Suprapubic skin (tissue), 4 donors: ENCODE results near the gene KCNB1. TPM values are rescaled to one million over a fixed set of nuclear protein-coding genes. Genes with fewer than 3 reads are reported as not detected.

Experiments
- DNase-seq, 2 donors: peaks; one replicate each; pipeline ENCODE4 v3.0.0-alpha.2; 2019; ENCODE audit warnings: low spot score in 2 of 2
- H3K27ac ChIP-seq: fragments of 200-600 bp; sonication (generic); one replicate; pipeline ENCODE4 v1.5.1; 2019
- H3K27me3 ChIP-seq: fragments of 200-600 bp; sonication (generic); one replicate; pipeline ENCODE4 v1.5.1; 2019
- H3K36me3 ChIP-seq: fragments of 200-600 bp; sonication (generic); one replicate; pipeline ENCODE4 v1.5.1; 2019
- H3K4me1 ChIP-seq: fragments of 200-600 bp; sonication (generic); one replicate; pipeline ENCODE4 v1.5.1; 2019
- H3K4me3 ChIP-seq: fragments of 200-600 bp; sonication (generic); one replicate; pipeline ENCODE4 v1.5.1; 2019; ENCODE audit warnings: mild to moderate bottlenecking
- H3K9me3 ChIP-seq: fragments of 200-600 bp; sonication (generic); one replicate; pipeline ENCODE4 v1.5.1; 2019
- EP300 ChIP-seq: sonication (generic); formaldehyde crosslinking; IDR thresholded peaks from one replicate; pipeline ENCODE4 v1.6.1; 2017; ENCODE audit warnings: antibody characterized with exemption
- POLR2A ChIP-seq, 2 donors: fragments of 450-650 bp; IDR thresholded peaks; one replicate each; pipeline ENCODE4 v1.6.1; 2017; ENCODE audit warnings: antibody characterized with exemption in 2 of 2, mild to moderate bottlenecking in 2 of 2, moderate library complexity in 2 of 2
- POLR2AphosphoS5 ChIP-seq, 3 donors: sonication (generic); formaldehyde crosslinking; IDR thresholded peaks; one replicate each; pipeline ENCODE4 v1.6.1; 2017; ENCODE audit warnings: antibody characterized with exemption in 3 of 3
- WGBS: methylation state at CpG from one replicate; pipeline ENCODE4 v1.1.5; 2018; 5-methylcytosine and 5-hydroxymethylcytosine counted together
- total RNA-seq, 4 donors: library from RNA; depleted of rRNA; stranded (reverse); fragments of >200 nt; gene quantifications; one replicate each; pipeline ENCODE4 v1.1.0, GENCODE V29; 2016
- TF ChIP-seq, protein P1 (sequence below), 2 donors: fragments of 200-600 bp in 1 of 2; fragments of 450-650 bp in 1 of 2; sonication (generic) in 1 of 2; IDR thresholded peaks; one replicate each; pipeline ENCODE4 v1.5.1; 2016 to 2019; ENCODE audit warnings: antibody characterized with exemption in 2 of 2, mild to moderate bottlenecking in 1 of 2, moderate library complexity in 1 of 2

The KCNB1 gene
- total RNA-seq, 4 donors from 2014 or later = 0.91 to 4.0 (median 2.3) TPM

DNA sequence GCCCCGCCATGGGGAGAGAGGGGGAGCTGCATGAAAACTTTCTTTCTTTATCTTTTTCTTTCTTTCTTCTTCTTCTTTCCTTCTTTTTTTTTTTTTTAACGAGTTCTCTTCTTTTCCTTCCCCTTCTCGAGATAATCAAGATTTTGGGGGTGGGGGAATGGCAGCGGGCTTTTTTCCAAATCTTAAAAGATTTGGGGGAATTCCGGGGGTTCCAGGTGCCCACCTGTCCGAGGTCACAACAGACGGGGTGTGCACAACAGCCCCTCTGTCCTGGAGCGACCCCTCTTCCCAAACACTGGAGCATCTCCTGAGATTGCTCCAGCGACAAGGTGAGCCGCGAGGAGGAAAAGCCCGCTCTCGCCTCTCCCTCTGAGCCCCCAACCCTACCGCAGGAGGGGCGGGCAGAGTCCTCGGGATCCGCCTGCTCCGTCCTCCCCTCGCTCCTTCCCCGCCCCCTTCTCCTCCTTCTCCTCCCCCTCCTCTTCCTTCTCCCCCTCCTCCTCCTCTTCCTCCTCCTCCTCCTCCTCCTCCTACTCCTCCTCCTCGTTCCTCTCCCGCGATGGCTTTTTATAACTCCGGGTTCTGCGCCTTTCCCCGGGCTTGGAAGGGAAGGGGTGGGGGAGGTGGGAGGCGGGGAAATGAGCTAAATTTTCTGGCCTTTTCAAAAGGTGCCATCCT is 689 bp upstream of the KCNB1 start:
- Histone ChIP-seq H3K36me3 (no peaks in the 10 kb centered on the region), H3K9me3 (no peaks in the 10 kb centered on the region), H3K4me1 (peaks cover 25% of the 10 kb centered on the region), H3K4me3 (peak overlapping the region; percentile 49), H3K27ac (no peak overlapping the region), H3K27me3 (peaks cover 53% of the 10 kb centered on the region)
- TF ChIP-seq EP300 (no peak), POLR2AphosphoS5 (IDR thresholded peaks at IDR 0.05) (no peak), POLR2A (IDR thresholded peaks at IDR 0.05) (no peak)
- TF ChIP-seq, protein P1, sequence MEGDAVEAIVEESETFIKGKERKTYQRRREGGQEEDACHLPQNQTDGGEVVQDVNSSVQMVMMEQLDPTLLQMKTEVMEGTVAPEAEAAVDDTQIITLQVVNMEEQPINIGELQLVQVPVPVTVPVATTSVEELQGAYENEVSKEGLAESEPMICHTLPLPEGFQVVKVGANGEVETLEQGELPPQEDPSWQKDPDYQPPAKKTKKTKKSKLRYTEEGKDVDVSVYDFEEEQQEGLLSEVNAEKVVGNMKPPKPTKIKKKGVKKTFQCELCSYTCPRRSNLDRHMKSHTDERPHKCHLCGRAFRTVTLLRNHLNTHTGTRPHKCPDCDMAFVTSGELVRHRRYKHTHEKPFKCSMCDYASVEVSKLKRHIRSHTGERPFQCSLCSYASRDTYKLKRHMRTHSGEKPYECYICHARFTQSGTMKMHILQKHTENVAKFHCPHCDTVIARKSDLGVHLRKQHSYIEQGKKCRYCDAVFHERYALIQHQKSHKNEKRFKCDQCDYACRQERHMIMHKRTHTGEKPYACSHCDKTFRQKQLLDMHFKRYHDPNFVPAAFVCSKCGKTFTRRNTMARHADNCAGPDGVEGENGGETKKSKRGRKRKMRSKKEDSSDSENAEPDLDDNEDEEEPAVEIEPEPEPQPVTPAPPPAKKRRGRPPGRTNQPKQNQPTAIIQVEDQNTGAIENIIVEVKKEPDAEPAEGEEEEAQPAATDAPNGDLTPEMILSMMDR (IDR thresholded peaks at IDR 0.05) = no peak
- 1% methylated on average over 24 of the region's 27 CpGs for WGBS
- no peak for DNase-seq

DNA sequence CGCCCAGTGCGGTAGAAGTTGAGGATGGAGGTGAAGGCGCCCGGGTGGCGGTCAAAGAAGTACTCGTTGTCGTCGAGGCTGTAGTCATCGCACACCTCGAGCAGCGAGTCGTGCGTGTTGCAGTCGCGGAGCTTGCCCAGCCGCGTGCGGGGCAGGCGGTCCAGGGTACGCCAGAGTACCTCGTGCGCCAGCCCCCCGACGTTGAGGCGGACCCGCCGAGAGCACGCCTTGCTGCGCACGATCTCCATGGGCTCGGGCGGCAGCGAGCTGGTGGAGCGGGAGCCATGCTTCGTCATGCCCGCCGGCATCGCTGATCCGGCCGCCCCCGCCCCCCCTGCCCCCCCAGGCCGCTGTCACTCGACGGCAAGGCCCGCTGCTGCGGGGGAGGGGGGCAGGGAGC is 295 bp downstream of the KCNB1 start:
- TF ChIP-seq POLR2A (IDR thresholded peaks at IDR 0.05) = no peak
- Histone ChIP-seq H3K4me1 (peaks cover 25% of the 10 kb centered on the region), H3K36me3 (no peaks in the 10 kb centered on the region), H3K4me3 (peak overlapping the region; percentile 49), H3K27ac (no peak overlapping the region), H3K9me3 (no peaks in the 10 kb centered on the region), H3K27me3 (peaks cover 52% of the 10 kb centered on the region)
- no peak for DNase-seq
- WGBS = 84% methylated on average over 19 of the region's 46 CpGs

DNA sequence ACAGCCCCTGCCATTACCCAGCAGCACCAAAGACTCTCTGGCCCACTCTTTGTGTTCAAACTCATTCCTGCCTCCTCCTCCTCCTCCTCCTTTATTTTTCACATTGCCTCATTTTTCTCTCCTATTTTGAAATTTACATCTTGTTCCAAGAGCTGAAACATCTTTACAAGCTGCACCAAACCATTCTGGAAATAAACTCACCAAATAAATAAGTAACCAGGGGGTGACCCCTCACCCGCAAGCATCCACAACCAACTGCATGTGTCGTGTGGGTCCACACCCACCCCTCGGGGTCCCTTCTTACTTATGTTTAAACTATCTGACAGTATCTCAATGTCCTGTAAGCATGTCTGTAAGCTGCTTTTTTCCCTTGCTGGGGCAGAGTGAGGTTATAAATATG is 1.4 kb downstream of the KCNB1 start:
- H3K9me3 ChIP-seq = no peaks in the 10 kb centered on the region
- no peak for DNase-seq
- 75% methylated on average over 3 of the region's 3 CpGs for WGBS
- peaks cover 25% of the 10 kb centered on the region for H3K4me1 ChIP-seq
- peaks cover 43% of the 10 kb centered on the region for H3K27me3 ChIP-seq
- H3K4me3 ChIP-seq = no peak overlapping the region
- TF ChIP-seq POLR2AphosphoS5 (IDR thresholded peaks at IDR 0.05) (no peak), POLR2A (IDR thresholded peaks at IDR 0.05) (no peak), EP300 (no peak)
- TF ChIP-seq, protein P1 (IDR thresholded peaks at IDR 0.05) = no peak
- H3K27ac ChIP-seq = no peak overlapping the region
- H3K36me3 ChIP-seq = no peaks in the 10 kb centered on the region

DNA sequence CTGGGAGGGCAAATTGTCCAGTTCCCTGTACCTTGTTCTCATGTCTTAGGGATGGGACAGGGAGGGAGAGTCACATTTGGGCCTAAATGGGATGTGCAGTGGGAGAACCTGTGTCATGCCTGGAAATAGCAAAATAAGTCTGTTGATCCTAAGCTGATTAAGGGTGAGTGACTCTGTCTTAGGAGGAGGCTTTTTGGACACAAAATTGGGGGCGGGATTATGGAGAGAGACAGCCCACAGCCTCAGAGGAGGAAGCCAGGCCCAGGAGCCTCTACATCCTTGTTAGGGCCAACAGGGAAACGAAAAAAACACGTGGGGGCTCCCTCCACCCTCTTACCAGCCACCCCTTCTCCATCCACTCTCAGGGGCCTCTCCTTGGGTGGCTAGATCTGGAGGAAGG is 2.2 kb downstream of the KCNB1 start:
- 84% methylated on average over 3 of the region's 3 CpGs for WGBS
- no peak for TF ChIP-seq POLR2AphosphoS5 (IDR thresholded peaks at IDR 0.05)
- TF ChIP-seq, protein P1 (IDR thresholded peaks at IDR 0.05) = no peak
- no peak for TF ChIP-seq EP300
- TF ChIP-seq POLR2A (IDR thresholded peaks at IDR 0.05) = no peak
- Histone ChIP-seq H3K36me3 (no peaks in the 10 kb centered on the region), H3K27ac (no peak overlapping the region), H3K4me3 (no peak overlapping the region), H3K9me3 (no peaks in the 10 kb centered on the region), H3K4me1 (peaks cover 25% of the 10 kb centered on the region), H3K27me3 (peaks cover 35% of the 10 kb centered on the region)
- DNase-seq = no peak

DNA sequence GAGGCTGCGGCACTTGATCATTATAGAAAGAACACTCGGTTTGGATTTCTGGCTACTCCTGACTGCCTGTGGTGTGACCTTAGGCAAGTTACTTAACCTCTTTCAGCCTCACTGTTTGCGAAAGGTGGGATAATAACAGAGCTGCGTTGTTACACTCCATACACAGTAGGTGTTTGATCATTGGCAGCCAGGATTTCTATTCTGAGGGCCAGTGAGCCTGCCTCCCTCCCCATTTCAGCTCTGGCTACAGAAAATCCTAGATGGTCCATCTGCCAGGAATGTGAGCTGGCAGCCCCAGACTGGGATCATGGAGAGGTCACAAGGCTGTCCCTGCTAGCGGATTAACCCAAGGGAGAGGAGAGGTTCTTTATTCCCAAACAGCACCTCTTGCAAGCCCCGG is 2.7 kb downstream of the KCNB1 start:
- Histone ChIP-seq H3K4me3 (no peak overlapping the region), H3K36me3 (no peaks in the 10 kb centered on the region), H3K27ac (no peak overlapping the region), H3K4me1 (peaks cover 25% of the 10 kb centered on the region), H3K27me3 (peaks cover 30% of the 10 kb centered on the region), H3K9me3 (no peaks in the 10 kb centered on the region)
- 75% methylated on average over 6 of the region's 6 CpGs for WGBS
- no peak for TF ChIP-seq POLR2AphosphoS5 (IDR thresholded peaks at IDR 0.05)
- no peak for TF ChIP-seq EP300
- TF ChIP-seq, protein P1 (IDR thresholded peaks at IDR 0.05) = no peak
- TF ChIP-seq POLR2A (IDR thresholded peaks at IDR 0.05) = no peak
- no peak for DNase-seq
